Heart left ventricle (tissue), 16 donors: Measurements from ENCODE around the gene FRMD6. TPM values are rescaled to one million over a fixed set of nuclear protein-coding genes. Genes with fewer than 3 reads are reported as not detected.
A peak's percentile ranks its signal among the peaks of the same experiment; 100 is the strongest.

Source experiments
- ATAC-seq, 4 donors: fragments of 200-7000 bp; cut with Tn5 transposase; one replicate each; pipeline ENCODE4 v1.9.1; 2020 to 2022; ENCODE audit warnings: moderate library complexity in 4 of 4, mild to moderate bottlenecking in 3 of 4, moderate number of reproducible peaks in 1 of 4
- DNase-seq, 5 donors: peaks; one replicate each; pipeline ENCODE4 v3.0.0-alpha.2; 2020
- H3K27ac ChIP-seq, 12 donors: fragments of 200-600 bp; sonication (generic) in 4 of 12; one replicate each; pipeline versions ENCODE4 v1.5.0 to v1.8.0; 2016 to 2022; ENCODE audit warnings: mild to moderate bottlenecking in 2 of 12
- H3K27me3 ChIP-seq, 9 donors: fragments of 200-600 bp; sonication (generic) in 2 of 9; one replicate each; pipeline versions ENCODE4 v1.5.1 to v1.8.0; 2016 to 2022; ENCODE audit warnings: mild to moderate bottlenecking in 3 of 9
- H3K36me3 ChIP-seq, 9 donors: fragments of 200-600 bp; sonication (generic) in 2 of 9; one replicate each; pipeline versions ENCODE4 v1.5.0 to v1.8.0; 2018 to 2022; ENCODE audit warnings: mild to moderate bottlenecking in 2 of 9
- H3K4me1 ChIP-seq, 12 donors: fragments of 200-600 bp; sonication (generic) in 4 of 12; one replicate each; pipeline versions ENCODE4 v1.5.0 to v1.8.0; 2016 to 2022; ENCODE audit warnings: mild to moderate bottlenecking in 3 of 12
- H3K4me3 ChIP-seq, 12 donors: fragments of 200-600 bp; sonication (generic) in 4 of 12; one replicate each; pipeline versions ENCODE4 v1.5.0 to v1.8.0; 2017 to 2022; ENCODE audit warnings: mild to moderate bottlenecking in 9 of 12, moderate library complexity in 4 of 12
- H3K9me3 ChIP-seq, 12 donors: fragments of 200-600 bp; sonication (generic) in 4 of 12; one replicate each; pipeline versions ENCODE4 v1.5.0 to v1.8.0; 2016 to 2022; ENCODE audit warnings: mild to moderate bottlenecking in 1 of 12
- CTCF ChIP-seq, 12 donors: fragments of 200-600 bp; sonication (generic) in 4 of 12; IDR thresholded peaks; one replicate each; pipeline versions ENCODE4 v1.5.0 to v1.8.0; 2018 to 2022; ENCODE audit warnings: antibody characterized with exemption in 12 of 12, mild to moderate bottlenecking in 5 of 12
- POLR2A ChIP-seq, 2 donors: fragments of 450-650 bp; IDR thresholded peaks; one replicate each; pipeline ENCODE4 v1.6.1; 2017; ENCODE audit warnings: antibody characterized with exemption in 2 of 2, mild to moderate bottlenecking in 2 of 2, moderate library complexity in 2 of 2
- WGBS, 4 donors: extraction: QIAGEN DNeasy Blood & Tissue Kit in 2 of 4; methylation state at CpG; one replicate each; pipeline versions ENCODE4 v1.1.5 to v1.1.7; 2013 to 2018; 5-methylcytosine and 5-hydroxymethylcytosine counted together
- intact Hi-C, 10 donors: fragments of 100-400 bp; cut with DNase I; formaldehyde crosslinking; loops; one replicate each; pipeline versions ENCODE4 v1.11.1 to v1.14.2; 2022
- polyA plus RNA-seq, 2 donors: library from polyadenylated mRNA; stranded (reverse); fragments of 200-250 nt; gene quantifications; one replicate each; pipeline ENCODE4 v1.2.3, GENCODE V29; 2013
- total RNA-seq, 9 donors: library from RNA; depleted of rRNA in 2 of 9; stranded (reverse); fragments of >200 nt in 2 of 9; fragmentation: NEBNext Ultra II Directional in 3 of 9; extraction: Animal tissue kit (Norgen Biotek cat#: 25700) in 3 of 9; gene quantifications; one replicate each; pipeline versions ENCODE4 v1.1.0 to v1.2.4, GENCODE V29; 2016 to 2023
- donor health status: ischemic (EF 13 %, LVEDD 7.1; RV severe dilation, severe dysfunction).
- donor health status: healthy with polysubstance abuse.
- donor health status: DM: no; HTN: yes; CAD: no.
- donor health status: DM: no; HTN: no; CAD: no.
- donor health status: ischemic (EF 25% LVEDD 6.9; RV normal size, moderate dysfunction).
- donor health status: ischemic (EF 25% LVEDD 5.7; RV mildly dilated, moderate dysfunction).
- donor health status: healthy.
- donor health status: DM: yes; HTN: yes; CAD: no.
- donor health status: ischemic (EF 35%, LVEDD 5.7; RV mildly dilated, moderate dysfunction).
- donor health status: nonischemic (EF 11% LVEDD 7.7; RV severe dilation, severe dysfunction).
- donor health status: DM: yes; HTN: yes; CAD: no.
- donor health status: PGD.
- donor health status: ischemic (EF 29% LVEDD 5.4; RV normal size, mild dysfunction).
- donor health status: nonischemic (EF 23%, LVEDD 6.1; RV moderate dilation, normal function).

FRMD6 gene
- total and polyA plus RNA-seq, 11 donors, result 1.9 to 23.2 (median 8.9) TPM

- H3K9me3 ChIP-seq, result no peaks in the 10 kb centered on the region
- peak overlapping the region in 9 of 12 donors; percentile 5 to 99 (median 97) for H3K27ac ChIP-seq
- TF ChIP-seq POLR2A (IDR thresholded peaks at IDR 0.05) (no peak), CTCF (IDR thresholded peaks at IDR 0.05) (no peak)
- peaks cover 0 to 44% (median 12%) of the 10 kb centered on the region in 12 donors for H3K4me1 ChIP-seq
- peak overlapping the region in 7 of 12 donors; percentile 76 to 92 (median 89) for H3K4me3 ChIP-seq
- WGBS, 4 donors, result 66 to 75% (median 69%) methylated on average over 1 of the region's 1 CpG
- no peaks in the 10 kb centered on the region for H3K36me3 ChIP-seq
- peaks cover 0 to 6% (median 0%) of the 10 kb centered on the region in 9 donors for H3K27me3 ChIP-seq
- no peak for DNase-seq
- no peak for ATAC-seq
- intact Hi-C loops, result loop anchor here in 9 of 10 donors (5.0 to 10.0 kb wide), 11 partner anchors 50 to 372 kb away; partner anchors contain the start of gene RTRAF (in 1 of the 9)
These were observed 2.8 kb downstream of the FRMD6 start for GRCh38 chr14:51654533-51654845.

- H3K27ac ChIP-seq, result no peak overlapping the region
- no peaks in the 10 kb centered on the region for H3K9me3 ChIP-seq
- ATAC-seq (no peak), DNase-seq (no peak)
- H3K36me3 ChIP-seq, result no peaks in the 10 kb centered on the region
- H3K4me3 ChIP-seq, result no peak overlapping the region
- H3K4me1 ChIP-seq, result peaks cover 0 to 53% (median 9%) of the 10 kb centered on the region in 12 donors
- TF ChIP-seq POLR2A (IDR thresholded peaks at IDR 0.05) (no peak), CTCF (IDR thresholded peaks at IDR 0.05) (no peak)
- intact Hi-C loops, result loop anchor here in 5 of 10 donors (10.0 kb wide), 5 partner anchors 47 to 263 kb away; no protein-coding TSS in a partner anchor
- peaks cover 0 to 6% (median 0%) of the 10 kb centered on the region in 9 donors for H3K27me3 ChIP-seq
- WGBS, 4 donors, result 0 to 98% (median 91%) methylated on average over 1 of the region's 1 CpG
These were observed 6.1 kb downstream of the FRMD6 start for GRCh38 chr14:51657762-51658161.

- no peak for DNase-seq
- H3K4me1 ChIP-seq, result peaks cover 0 to 47% (median 7%) of the 10 kb centered on the region in 12 donors
- no peak overlapping the region for H3K27ac ChIP-seq
- peaks cover 0 to 5% (median 0%) of the 10 kb centered on the region in 9 donors for H3K27me3 ChIP-seq
- no peaks in the 10 kb centered on the region for H3K36me3 ChIP-seq
- ATAC-seq, result no peak
- TF ChIP-seq CTCF (IDR thresholded peaks at IDR 0.05) (no peak), POLR2A (IDR thresholded peaks at IDR 0.05) (no peak)
- H3K9me3 ChIP-seq, result no peaks in the 10 kb centered on the region
- 64 to 72% (median 69%) methylated on average over 6 of the region's 6 CpGs for WGBS, 4 donors
- intact Hi-C loops, result loop anchor here in 5 of 10 donors (10.0 kb wide), 5 partner anchors 46 to 264 kb away; no protein-coding TSS in a partner anchor
- H3K4me3 ChIP-seq, result no peak overlapping the region
These were observed 6.9 kb downstream of the FRMD6 start for GRCh38 chr14:51658441-51659173.

- ATAC-seq (peak in 1 of 4 donors; percentile 36), DNase-seq (no peak)
- H3K4me3 ChIP-seq, result no peak overlapping the region
- H3K27me3 ChIP-seq, result no peaks in the 10 kb centered on the region
- intact Hi-C loops, result loop anchor here in 1 of 10 donors (10.0 kb wide), 1 partner anchor 114 kb away; no protein-coding TSS in a partner anchor
- H3K27ac ChIP-seq, result no peak overlapping the region
- WGBS, 4 donors, result 88 to 93% (median 92%) methylated on average over 2 of the region's 2 CpGs
- peaks cover 0 to 25% (median 3%) of the 10 kb centered on the region in 12 donors for H3K4me1 ChIP-seq
- TF ChIP-seq POLR2A (IDR thresholded peaks at IDR 0.05) (no peak), CTCF (IDR thresholded peaks at IDR 0.05) (no peak)
- H3K36me3 ChIP-seq, result no peaks in the 10 kb centered on the region
- no peaks in the 10 kb centered on the region for H3K9me3 ChIP-seq
These were observed 9.0 kb downstream of the FRMD6 start for GRCh38 chr14:51660741-51661140.
